ENCODE measurements around the gene OXCT2.
"Not testable (repeated sequence)": the region's sequence is repeated elsewhere in the genome, so short reads cannot be mapped to it uniquely, and the experiment has no call there.

Gene OXCT2

GRCh38 chr1:39771022-39771532, at the start of gene OXCT2:
Gene OXCT2 (minus strand): TSS chr1:39771348. CDS start chr1:39771255, 93 bp downstream.
- not testable (repeated sequence) for DNase-seq (ENCODE audit: low read depth)

GRCh38 chr1:39819091-39819812, 48.1 kb upstream of the OXCT2 start:
- DNase-seq (ENCODE audit: low read depth) = no peak

- no peak for DNase-seq (ENCODE audit: low read depth)
Measured at GRCh38 chr1:39818482-39818881, 47.3 kb upstream of the OXCT2 start.

DNA sequence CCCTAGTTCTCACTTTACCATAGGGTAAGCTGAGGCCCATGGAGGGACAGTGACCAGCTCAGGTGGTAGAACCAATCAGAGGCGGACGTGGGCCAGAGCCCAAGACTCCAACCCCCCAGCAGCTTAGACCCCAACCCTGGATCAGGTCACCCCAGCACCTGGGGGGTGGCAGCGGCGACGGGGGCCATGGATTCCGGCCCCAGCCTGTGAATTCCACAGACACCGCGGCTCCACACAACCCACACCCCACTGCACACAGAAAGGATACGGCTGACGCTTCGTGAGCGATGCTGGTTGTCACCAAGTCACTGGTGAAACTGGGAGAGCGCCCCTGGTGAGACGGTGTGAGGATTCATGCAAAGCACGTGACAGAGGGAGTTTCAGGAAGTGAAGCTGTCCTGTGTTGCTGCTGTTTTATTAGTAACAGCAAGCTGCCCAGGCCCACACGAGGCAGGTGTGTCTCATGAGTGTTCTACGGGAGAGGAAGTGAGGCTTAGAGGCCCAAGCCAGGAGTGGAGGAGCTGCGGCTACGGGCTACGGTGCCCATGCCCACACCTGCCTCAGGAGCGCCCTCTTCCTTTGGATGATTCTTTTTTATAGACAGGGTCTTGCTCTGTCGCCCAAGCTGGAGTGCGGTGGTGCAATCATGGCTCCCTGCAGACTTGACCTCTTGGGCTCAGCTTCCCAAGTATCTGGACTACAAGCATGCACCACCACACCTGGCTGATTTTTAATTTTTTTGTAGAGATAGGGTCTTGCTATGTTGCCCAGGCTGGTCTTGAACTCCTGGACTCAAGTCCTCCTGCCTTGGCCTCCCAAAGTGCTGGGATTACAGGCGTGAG, 46.2 kb upstream of the OXCT2 start:
- not testable (repeated sequence) for DNase-seq (ENCODE audit: low read depth)

DNA sequence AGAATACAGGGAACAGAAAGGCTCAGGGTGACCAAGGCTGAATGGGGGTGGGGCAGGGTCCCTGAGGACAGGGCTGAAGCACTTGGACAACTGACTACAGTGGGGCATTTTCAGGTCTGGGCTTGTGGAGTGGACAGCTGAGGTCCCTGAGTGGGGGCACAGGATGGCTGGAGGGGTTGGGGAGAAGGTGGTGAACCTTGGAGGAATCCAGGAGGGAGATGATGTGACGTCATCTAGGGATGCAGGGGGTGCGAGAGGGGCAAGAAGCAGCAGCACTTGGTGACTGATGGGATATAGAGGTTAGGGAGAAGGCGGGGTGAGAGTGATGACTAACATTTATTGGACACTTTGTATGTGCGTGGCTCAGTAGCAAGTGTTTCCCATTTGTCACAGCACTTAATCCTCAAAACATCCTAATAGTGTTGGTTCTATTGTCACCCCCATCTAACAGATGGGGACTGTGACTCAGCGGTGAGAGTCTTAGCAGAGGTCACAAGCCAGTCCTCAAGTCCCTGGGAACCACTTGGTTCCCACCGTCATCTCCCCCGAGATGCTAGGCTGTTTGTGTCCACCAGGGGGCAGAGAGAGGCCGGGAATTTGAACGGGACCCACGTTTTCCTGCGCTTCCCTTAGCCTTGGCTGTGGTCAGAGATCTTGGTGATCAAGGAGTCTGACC, 45.4 kb upstream of the OXCT2 start:
- no peak for DNase-seq (ENCODE audit: low read depth)

- no peak for DNase-seq (ENCODE audit: low read depth)
Measured at GRCh38 chr1:39812913-39813312, 41.8 kb upstream of the OXCT2 start.

DNA sequence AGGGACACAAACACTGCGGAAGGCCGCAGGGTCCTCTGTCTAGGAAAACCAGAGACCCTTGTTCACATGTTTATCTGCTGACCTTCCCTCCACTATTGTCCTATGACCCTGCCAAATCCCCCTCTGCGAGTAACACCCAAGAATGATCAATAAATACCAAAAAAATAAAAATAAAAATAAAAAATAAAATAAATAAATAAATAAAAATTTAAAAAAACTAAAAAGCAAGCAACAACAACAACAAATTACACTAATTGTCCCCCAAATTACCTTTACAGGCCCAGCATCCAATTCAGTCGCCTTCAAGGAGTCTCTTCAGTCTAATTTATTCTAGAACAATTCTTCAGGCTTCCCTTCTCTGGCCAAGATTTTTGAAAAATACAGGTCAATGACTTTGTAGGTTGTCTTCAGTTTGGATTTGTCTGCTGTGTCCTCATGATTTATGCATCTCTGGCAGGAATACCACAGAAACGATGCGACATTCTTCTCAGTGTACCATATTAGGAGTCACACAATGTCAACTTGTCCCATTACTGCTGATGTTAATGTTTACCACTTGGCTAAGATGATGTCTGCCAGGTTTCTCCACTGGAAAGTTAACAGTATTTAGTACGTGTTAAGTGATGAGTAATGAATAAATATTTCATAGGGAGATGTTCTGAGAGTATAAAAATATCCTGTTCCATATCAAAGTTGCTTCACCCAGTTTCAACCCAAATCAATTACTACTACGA, 37.8 kb upstream of the OXCT2 start:
- DNase-seq (ENCODE audit: low read depth) = no peak

GRCh38 chr1:39805385-39805784, 34.2 kb upstream of the OXCT2 start:
- DNase-seq (ENCODE audit: low read depth) = no peak

DNA sequence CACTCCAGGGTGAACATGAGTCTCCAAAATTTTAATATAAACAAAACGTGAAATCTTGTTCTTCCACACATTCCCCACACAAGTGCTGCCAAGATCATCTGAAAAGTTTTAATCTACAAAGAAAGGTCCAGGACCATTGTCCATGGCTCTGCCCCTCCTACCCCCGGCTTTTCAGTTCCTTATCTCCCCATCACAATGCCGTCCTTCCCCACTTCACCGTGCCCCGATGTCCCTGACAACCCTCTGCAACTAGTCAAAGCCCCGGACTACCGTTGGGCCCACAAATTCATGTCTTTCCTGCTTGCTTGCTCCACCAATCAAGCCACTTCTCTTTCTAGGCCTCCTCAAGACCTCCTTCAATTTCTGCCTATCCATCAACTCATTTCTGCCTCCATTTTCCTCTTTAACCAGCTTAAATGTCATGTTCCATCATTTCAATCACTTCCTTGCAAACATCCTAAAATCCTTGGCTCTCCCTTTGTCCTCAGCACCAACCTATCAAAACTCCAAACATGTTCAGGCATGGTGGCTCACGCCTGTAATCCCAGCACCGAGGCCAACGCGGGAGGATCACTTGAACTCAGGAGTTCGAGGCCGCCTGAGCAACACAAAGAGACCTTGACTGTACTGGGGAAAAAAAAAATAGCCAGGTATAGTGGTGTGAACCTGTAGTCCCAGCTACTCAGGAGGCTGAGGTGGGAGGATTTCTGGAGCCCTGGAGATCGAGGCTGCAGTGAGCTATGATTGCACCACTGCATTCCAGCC, 31.5 kb upstream of the OXCT2 start:
- DNase-seq (ENCODE audit: low read depth) = no peak

DNA sequence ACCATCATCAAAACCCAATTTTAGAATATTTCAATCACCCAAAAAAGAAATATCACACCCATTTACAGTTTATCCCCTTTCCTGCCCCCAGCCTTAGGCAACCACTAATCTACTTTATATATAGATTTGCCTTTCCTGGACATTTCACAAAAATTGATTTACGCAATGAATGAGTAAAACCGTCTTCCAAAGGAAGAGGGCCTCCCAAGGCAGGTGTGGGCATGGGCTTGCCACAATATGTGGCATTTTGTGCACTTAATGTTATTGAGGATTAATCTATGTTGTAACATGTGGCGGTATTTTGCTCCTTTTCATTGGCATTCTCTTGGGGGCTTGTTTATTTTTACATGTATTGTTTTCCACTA, 29.3 kb upstream of the OXCT2 start:
- DNase-seq (ENCODE audit: low read depth) = no peak

DNA sequence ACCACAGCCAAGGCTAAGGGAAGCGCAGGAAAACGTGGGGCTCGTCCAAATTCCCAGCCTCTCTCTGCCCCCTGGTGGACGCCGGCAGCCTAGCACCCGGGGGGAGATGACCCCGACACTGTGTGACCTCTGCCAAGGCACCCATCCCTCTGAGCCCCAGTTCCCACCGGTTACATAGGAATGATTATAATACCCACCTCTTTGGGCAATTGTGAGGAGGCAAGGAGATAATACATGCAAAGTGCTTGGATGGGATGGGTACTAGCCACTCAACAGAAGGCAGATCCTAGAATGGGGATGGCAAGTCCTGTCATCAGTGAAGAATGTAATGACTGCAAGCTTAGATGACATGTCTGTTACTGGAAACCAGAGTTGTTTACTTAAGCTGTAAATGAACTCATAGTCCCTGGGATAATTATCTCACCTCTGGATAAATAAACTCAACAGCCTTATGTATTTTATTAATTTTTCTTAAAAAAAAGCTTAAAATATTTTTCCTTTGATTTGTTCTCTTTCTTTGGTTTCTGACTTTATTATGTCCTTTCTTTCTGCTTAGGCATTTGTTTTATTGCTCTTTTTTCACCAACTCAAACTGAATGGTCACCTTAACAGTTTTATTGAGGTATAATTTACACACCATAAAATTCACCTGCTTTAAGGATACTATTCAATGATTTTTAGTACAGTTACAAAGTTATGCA, 28.8 kb upstream of the OXCT2 start:
- DNase-seq (ENCODE audit: low read depth) = peak; percentile 52

- DNase-seq (ENCODE audit: low read depth) = not testable (repeated sequence)
Measured at GRCh38 chr1:39798859-39799769, 28.0 kb upstream of the OXCT2 start.

GRCh38 chr1:39795651-39796050, 24.5 kb upstream of the OXCT2 start:
- no peak for DNase-seq (ENCODE audit: low read depth)

- DNase-seq (ENCODE audit: low read depth) = no peak
Measured at GRCh38 chr1:39791838-39792237, 20.7 kb upstream of the OXCT2 start.

DNA sequence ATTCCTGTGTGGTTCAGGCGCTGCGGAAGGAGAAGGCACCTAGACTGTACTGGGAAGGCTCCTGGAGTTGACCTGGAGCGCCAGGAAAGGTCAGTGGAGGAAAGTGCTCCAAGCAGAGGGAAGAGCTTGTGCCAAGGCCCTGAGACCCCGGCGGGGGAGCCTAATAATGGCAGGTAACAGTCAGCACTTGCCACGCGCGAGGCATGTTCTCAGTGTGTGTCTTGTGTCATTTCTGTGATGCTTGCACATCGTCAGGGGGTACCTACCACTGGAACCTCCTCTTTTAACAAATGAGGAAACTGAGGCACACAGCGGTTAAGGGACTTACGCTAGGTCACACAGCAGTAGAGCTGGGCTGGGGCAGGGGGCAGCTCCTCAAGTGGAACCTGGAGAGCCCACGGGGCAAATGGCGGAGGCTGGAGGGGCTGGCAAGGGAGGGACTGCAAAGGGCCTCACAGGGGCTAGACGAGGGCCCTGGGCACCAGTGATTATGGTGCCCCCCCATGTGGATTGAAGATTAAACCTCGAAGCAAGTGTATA, 18.5 kb upstream of the OXCT2 start:
- no peak for DNase-seq (ENCODE audit: low read depth)

- DNase-seq (ENCODE audit: low read depth) = no peak
Measured at GRCh38 chr1:39788758-39789570, 17.8 kb upstream of the OXCT2 start, which contains the start of gene BMP8B. Gene BMP8B (minus strand): TSS chr1:39788865. CDS start chr1:39788485, 380 bp downstream.

- DNase-seq (ENCODE audit: low read depth) = no peak
Measured at GRCh38 chr1:39788426-39788757, 17.2 kb upstream of the OXCT2 start.

- DNase-seq (ENCODE audit: low read depth) = not testable (repeated sequence)
Measured at GRCh38 chr1:39787964-39788363, 16.8 kb upstream of the OXCT2 start.

All from non-pigmented ciliary epithelial cell (primary cell).